Inferior parietal cortex (tissue), 1 donor: ENCODE data around the gene GCHFR.
A peak's percentile ranks its signal among the peaks of the same experiment; 100 is the strongest.

Source experiments
- DNase-seq: peaks from one replicate; pipeline ENCODE4 v3.0.0-alpha.2; 2016; ENCODE audit errors: extremely low spot score

Gene GCHFR

DNA sequence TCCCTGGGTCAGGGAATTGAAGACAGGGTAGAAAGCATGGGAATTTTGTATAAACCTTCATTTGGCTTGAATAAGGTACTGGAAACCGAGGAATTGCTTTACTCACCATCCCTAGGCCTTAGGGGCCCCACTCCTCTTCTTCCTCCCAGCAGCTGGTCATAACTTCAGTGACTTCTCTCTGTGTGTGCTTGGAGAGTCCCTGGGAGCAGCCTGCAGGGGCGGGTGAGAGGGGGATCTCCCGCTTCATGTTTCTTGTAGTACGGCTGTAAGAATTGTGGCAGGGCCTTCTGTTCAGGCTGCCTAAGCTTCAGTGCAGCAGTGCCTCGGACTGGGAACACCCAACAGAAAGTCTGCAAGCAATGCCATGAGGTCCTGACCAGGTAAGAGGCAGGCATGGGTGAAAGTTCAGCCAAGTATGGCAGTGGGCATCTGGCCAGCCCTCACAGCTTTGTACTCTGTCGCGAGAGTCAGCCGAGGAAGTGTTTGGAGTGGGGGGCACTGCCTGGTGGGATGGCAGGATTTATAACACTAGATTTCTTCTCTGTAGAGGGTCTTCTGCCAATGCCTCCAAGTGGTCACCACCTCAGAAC, 45.1 kb downstream of the GCHFR start:
- DNase-seq: no peak

DNA sequence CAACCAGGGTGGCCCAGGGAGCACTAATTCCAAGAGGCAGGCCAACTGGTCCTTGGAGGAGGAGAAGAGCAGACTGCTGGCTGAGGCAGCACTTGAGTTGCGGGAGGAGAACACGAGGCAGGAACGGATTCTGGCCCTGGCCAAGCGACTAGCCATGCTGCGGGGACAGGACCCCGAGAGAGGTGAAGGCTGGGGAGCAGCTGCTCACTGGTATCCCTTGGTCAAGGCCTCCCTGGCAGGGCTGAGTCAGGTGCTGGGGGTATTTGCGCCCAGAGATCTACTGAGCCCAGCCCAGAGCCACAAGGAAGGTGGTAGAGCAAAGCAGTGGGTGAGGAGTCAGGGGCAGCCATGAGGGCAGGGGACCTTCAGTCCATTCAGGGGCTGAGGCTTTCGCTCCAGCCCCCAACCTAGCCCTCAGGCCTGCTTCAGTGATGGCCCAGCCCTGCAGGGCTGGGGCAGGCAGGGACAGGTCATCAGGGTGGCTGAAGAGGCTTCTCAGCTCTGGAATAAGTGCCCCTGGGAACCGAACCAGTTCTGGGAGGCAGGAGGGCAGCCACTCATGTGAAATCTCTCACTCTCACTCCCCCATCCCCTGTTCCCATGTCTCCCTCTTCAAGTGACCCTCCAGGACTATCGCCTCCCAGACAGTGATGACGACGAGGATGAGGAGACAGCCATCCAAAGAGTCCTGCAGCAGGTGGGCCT, 49.0 kb downstream of the GCHFR start:
- no peak for DNase-seq

DNA sequence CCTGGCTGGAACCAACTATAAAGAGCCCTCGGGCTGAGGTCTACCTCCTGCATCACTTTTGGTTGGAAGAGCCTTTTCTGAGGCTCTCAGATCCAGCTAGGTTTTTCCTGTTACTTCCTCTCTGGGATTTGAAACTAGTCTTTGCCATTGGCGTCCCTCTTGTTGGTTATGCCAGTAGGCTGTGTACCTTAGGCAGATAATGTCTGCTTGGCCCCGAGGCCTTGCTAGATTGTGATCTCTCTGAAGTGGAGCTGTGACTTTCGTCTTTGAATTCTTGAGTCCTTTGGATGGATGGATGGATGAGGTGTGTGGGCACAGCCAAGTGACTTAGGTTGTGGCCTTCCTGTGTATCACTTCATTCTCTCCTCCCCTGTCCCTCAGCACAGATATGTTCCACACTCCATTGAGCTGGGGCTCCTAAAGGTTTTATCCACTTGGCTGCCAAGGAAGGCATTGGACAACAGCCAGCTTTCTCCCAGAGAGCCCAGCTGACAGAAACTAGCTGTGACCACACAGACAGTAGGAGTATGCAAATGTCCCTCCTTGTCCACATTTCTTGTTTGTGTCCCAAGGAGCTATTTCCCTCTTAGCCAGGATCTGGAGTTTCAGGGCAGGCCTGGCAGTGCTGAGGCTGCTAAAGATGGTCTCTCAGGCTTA, 51.3 kb downstream of the GCHFR start:
- DNase-seq: peak; percentile 43
